Right lobe of liver (tissue), 6 donors: ENCODE measurements around the gene ATXN7. TPM values are rescaled to one million over a fixed set of nuclear protein-coding genes. Genes with fewer than 3 reads are reported as not detected.

Source experiments
- ATAC-seq, 4 donors: fragments of 200-7000 bp; cut with Tn5 transposase; one replicate each; pipeline ENCODE4 v1.9.1; 2020; ENCODE audit warnings: mild to moderate bottlenecking in 4 of 4, moderate library complexity in 4 of 4
- DNase-seq, 3 donors: peaks; one replicate each; pipeline ENCODE4 v3.0.0-alpha.2; 2020
- H3K27ac ChIP-seq, 3 donors: fragments of 200-600 bp; one replicate each; pipeline ENCODE4 v1.8.0; 2022
- H3K27me3 ChIP-seq, 2 donors: fragments of 200-600 bp; one replicate each; pipeline ENCODE4 v1.8.0; 2022
- H3K36me3 ChIP-seq, 4 donors: fragments of 200-600 bp; sonication (generic) in 1 of 4; one replicate each; pipeline versions ENCODE4 v1.5.1 to v1.8.0; 2017 to 2022; ENCODE audit warnings: control low read depth in 1 of 4
- H3K4me1 ChIP-seq, 4 donors: fragments of 200-600 bp; sonication (generic) in 1 of 4; one replicate each; pipeline versions ENCODE4 v1.5.1 to v1.8.0; 2017 to 2022; ENCODE audit warnings: control low read depth in 1 of 4
- H3K4me3 ChIP-seq, 3 donors: fragments of 200-600 bp; one replicate each; pipeline ENCODE4 v1.8.0; 2022
- H3K9me3 ChIP-seq, 4 donors: fragments of 200-600 bp; sonication (generic) in 1 of 4; one replicate each; pipeline versions ENCODE4 v1.5.1 to v1.8.0; 2017 to 2022; ENCODE audit warnings: control low read depth in 1 of 4
- CTCF ChIP-seq, 4 donors: fragments of 200-600 bp in 3 of 4; fragments of 450-650 bp in 1 of 4; IDR thresholded peaks; one replicate each; pipeline versions ENCODE4 v1.5.1 to v1.8.0; 2016 to 2022; ENCODE audit warnings: antibody characterized with exemption in 4 of 4, mild to moderate bottlenecking in 2 of 4
- POLR2A ChIP-seq: fragments of 450-650 bp; IDR thresholded peaks from one replicate; pipeline ENCODE4 v1.6.1; 2017; ENCODE audit warnings: antibody characterized with exemption, mild to moderate bottlenecking
- WGBS: methylation state at CpG from one replicate; pipeline ENCODE4 v1.1.6; 2018; ENCODE audit warnings: low coverage, low lambda C conversion rate; ENCODE audit not compliant: insufficient coverage; ENCODE audit errors: missing lambda C conversion rate; 5-methylcytosine and 5-hydroxymethylcytosine counted together
- intact Hi-C, 2 donors: fragments of 100-400 bp; cut with DNase I; formaldehyde crosslinking; loops; one replicate each; pipeline versions ENCODE4 v1.11.2 to v1.14.1; 2022
- total RNA-seq, 6 experiments: library from RNA; depleted of rRNA in 2 of 6; stranded (reverse); fragments of >200 nt in 2 of 6; fragmentation: NEBNext Ultra II Directional in 3 of 6; extraction: Animal tissue kit (Norgen Biotek cat#: 25700) in 3 of 6; gene quantifications; one replicate each; pipeline versions ENCODE4 v1.1.0 to v1.2.4, GENCODE V29; 2016 to 2023
- donor health status: DM: no; HTN: yes; CAD: no.
- donor health status: DM: no; HTN: no; CAD: no.
- donor health status: DM: no; HTN: no; CAD: no.
- donor health status: DM: no; HTN: yes; CAD: no.
- donor health status: DM: no; HTN: yes; CAD: no.

The ATXN7 gene
- total RNA-seq, 6 experiments from 2014 or later: 14.6 to 18.6 (median 15.0) TPM

- Histone ChIP-seq H3K4me3 (no peak overlapping the region), H3K9me3 (no peaks in the 10 kb centered on the region), H3K4me1 (no peaks in the 10 kb centered on the region), H3K36me3 (no peaks in the 10 kb centered on the region), H3K27ac (no peak overlapping the region), H3K27me3 (no peaks in the 10 kb centered on the region)
- WGBS: 41% methylated on average over 2 of the region's 4 CpGs
- TF ChIP-seq POLR2A (no peak), CTCF (IDR thresholded peaks at IDR 0.05) (no peak)
- no peak for DNase-seq
- no peak for ATAC-seq
- intact Hi-C loops: loop anchor here (5.0 to 10.0 kb wide), 2 partner anchors 356 to 364 kb away; no protein-coding TSS in a partner anchor
Measured at GRCh38 chr3:64038253-64038767, 174.6 kb downstream of the ATXN7 start.

- ATAC-seq: no peak
- no peaks in the 10 kb centered on the region for H3K4me1 ChIP-seq
- H3K9me3 ChIP-seq: no peaks in the 10 kb centered on the region
- H3K4me3 ChIP-seq: no peak overlapping the region
- H3K27me3 ChIP-seq: no peaks in the 10 kb centered on the region
- H3K27ac ChIP-seq: no peak overlapping the region
- TF ChIP-seq CTCF (IDR thresholded peaks at IDR 0.05): no peak
- no peak for TF ChIP-seq POLR2A
- WGBS: 52% methylated on average over 4 of the region's 4 CpGs
- intact Hi-C loops: loop anchor here (5.0 to 10.0 kb wide), 2 partner anchors 355 to 363 kb away; no protein-coding TSS in a partner anchor
- H3K36me3 ChIP-seq: no peaks in the 10 kb centered on the region
- no peak for DNase-seq
Measured at GRCh38 chr3:64039332-64039731, 175.7 kb downstream of the ATXN7 start.

- TF ChIP-seq POLR2A: no peak
- TF ChIP-seq CTCF (IDR thresholded peaks at IDR 0.05): no peak
Measured at GRCh38 chr3:64039981-64040733, 176.5 kb downstream of the ATXN7 start.

GRCh38 chr3:64042952-64043351 lies 179.3 kb downstream of the ATXN7 start:
- Histone ChIP-seq H3K4me3 (no peak overlapping the region), H3K9me3 (no peaks in the 10 kb centered on the region), H3K4me1 (no peaks in the 10 kb centered on the region), H3K36me3 (no peaks in the 10 kb centered on the region), H3K27me3 (no peaks in the 10 kb centered on the region), H3K27ac (no peak overlapping the region)
- DNase-seq (no peak), ATAC-seq (no peak)
- intact Hi-C loops: no loop called here
- 14% methylated on average over 1 of the region's 1 CpG for WGBS
- TF ChIP-seq CTCF (IDR thresholded peaks at IDR 0.05): no peak
- TF ChIP-seq POLR2A: no peak

More at GRCh38 chr3:64039981-64040733, 176.5 kb downstream of the ATXN7 start:
- ATAC-seq (no peak), DNase-seq (no peak)
- WGBS: 54% methylated on average over 5 of the region's 5 CpGs
- Histone ChIP-seq H3K4me1 (no peaks in the 10 kb centered on the region), H3K9me3 (no peaks in the 10 kb centered on the region), H3K27me3 (no peaks in the 10 kb centered on the region), H3K36me3 (no peaks in the 10 kb centered on the region), H3K27ac (no peak overlapping the region), H3K4me3 (no peak overlapping the region)
- intact Hi-C loops: loop anchor here (5.0 to 10.0 kb wide), 2 partner anchors 355 to 362 kb away; no protein-coding TSS in a partner anchor
